ENCODE measurements around the gene ANKFN1.

The ANKFN1 gene

GRCh38 chr17:56150649-56151048 lies 2.6 kb upstream of the ANKFN1 start:
- no peaks in the 10 kb centered on the region for H3K27me3 ChIP-seq (ENCODE audit: control insufficient read depth, low read length)
- no peak overlapping the region for H3K27ac ChIP-seq (ENCODE audit: low read depth, low read length)
- no peaks in the 10 kb centered on the region for H3K9me2 ChIP-seq (replicated peaks; ENCODE audit: control insufficient read depth, low read length)
- TF ChIP-seq EZH2phosphoT487 (IDR thresholded peaks at IDR 0.05; ENCODE audit: borderline replicate concordance, low read length) (no peak), CTCF (IDR thresholded peaks at IDR 0.05; ENCODE audit: low read depth, low read length, poor library complexity, severe bottlenecking) (no peak)
- H3K79me2 ChIP-seq (ENCODE audit: control insufficient read depth, low read length), result no peaks in the 10 kb centered on the region
- H3K4me2 ChIP-seq (ENCODE audit: low read length), result no peak overlapping the region
- no peaks in the 10 kb centered on the region for H3K9me3 ChIP-seq (ENCODE audit: control insufficient read depth, insufficient read depth, low read length)
- H4K20me1 ChIP-seq (ENCODE audit: control insufficient read depth, insufficient read depth, low read depth, low read length), result no peaks in the 10 kb centered on the region
- no peak overlapping the region for H3K4me3 ChIP-seq (ENCODE audit: low read length)
- H3F3A ChIP-seq (ENCODE audit: control insufficient read depth, insufficient read depth), result no peaks in the 10 kb centered on the region
- no peaks in the 10 kb centered on the region for H3K4me1 ChIP-seq (ENCODE audit: control insufficient read depth, low read length)
- H3K36me3 ChIP-seq (ENCODE audit: control insufficient read depth, low read length), result no peaks in the 10 kb centered on the region

- Histone ChIP-seq H3K36me3 (ENCODE audit: control insufficient read depth, low read length) (no peaks in the 10 kb centered on the region), H3K27me3 (ENCODE audit: control insufficient read depth, low read length) (peaks cover 3% of the 10 kb centered on the region; the same call in 1 of the 2 replicates), H3K9me3 (ENCODE audit: control insufficient read depth, insufficient read depth, low read length) (no peaks in the 10 kb centered on the region), H3K4me2 (ENCODE audit: low read length) (no peak overlapping the region), H3K27ac (ENCODE audit: low read depth, low read length) (no peak overlapping the region), H3K9me2 (replicated peaks; ENCODE audit: control insufficient read depth, low read length) (no peaks in the 10 kb centered on the region), H3F3A (ENCODE audit: control insufficient read depth, insufficient read depth) (no peaks in the 10 kb centered on the region), H3K79me2 (ENCODE audit: control insufficient read depth, low read length) (no peaks in the 10 kb centered on the region), H4K20me1 (ENCODE audit: control insufficient read depth, insufficient read depth, low read depth, low read length) (no peaks in the 10 kb centered on the region), H3K4me3 (ENCODE audit: low read length) (no peak overlapping the region), H3K4me1 (ENCODE audit: control insufficient read depth, low read length) (no peaks in the 10 kb centered on the region)
- TF ChIP-seq EZH2phosphoT487 (IDR thresholded peaks at IDR 0.05; ENCODE audit: borderline replicate concordance, low read length) (no peak), CTCF (IDR thresholded peaks at IDR 0.05; ENCODE audit: low read depth, low read length, poor library complexity, severe bottlenecking) (no peak)
These were observed 4.6 kb downstream of the ANKFN1 start for GRCh38 chr17:56157845-56158244.

GRCh38 chr17:56158344-56158743 lies 5.1 kb downstream of the ANKFN1 start:
- Histone ChIP-seq H3K4me1 (ENCODE audit: control insufficient read depth, low read length) (no peaks in the 10 kb centered on the region), H3K27me3 (ENCODE audit: control insufficient read depth, low read length) (peaks cover 3% of the 10 kb centered on the region; the same call in 1 of the 2 replicates), H3K27ac (ENCODE audit: low read depth, low read length) (no peak overlapping the region), H3K36me3 (ENCODE audit: control insufficient read depth, low read length) (no peaks in the 10 kb centered on the region), H3F3A (ENCODE audit: control insufficient read depth, insufficient read depth) (no peaks in the 10 kb centered on the region), H3K4me2 (ENCODE audit: low read length) (no peak overlapping the region), H3K9me3 (ENCODE audit: control insufficient read depth, insufficient read depth, low read length) (no peaks in the 10 kb centered on the region), H3K4me3 (ENCODE audit: low read length) (no peak overlapping the region), H4K20me1 (ENCODE audit: control insufficient read depth, insufficient read depth, low read depth, low read length) (no peaks in the 10 kb centered on the region), H3K79me2 (ENCODE audit: control insufficient read depth, low read length) (no peaks in the 10 kb centered on the region), H3K9me2 (replicated peaks; ENCODE audit: control insufficient read depth, low read length) (no peaks in the 10 kb centered on the region)
- no peak for TF ChIP-seq EZH2phosphoT487 (IDR thresholded peaks at IDR 0.05; ENCODE audit: borderline replicate concordance, low read length)

- Histone ChIP-seq H3K4me3 (ENCODE audit: low read length) (no peak overlapping the region), H3K4me2 (ENCODE audit: low read length) (no peak overlapping the region), H3K36me3 (ENCODE audit: control insufficient read depth, low read length) (no peaks in the 10 kb centered on the region), H3F3A (ENCODE audit: control insufficient read depth, insufficient read depth) (no peaks in the 10 kb centered on the region), H3K9me3 (ENCODE audit: control insufficient read depth, insufficient read depth, low read length) (no peaks in the 10 kb centered on the region), H4K20me1 (ENCODE audit: control insufficient read depth, insufficient read depth, low read depth, low read length) (no peaks in the 10 kb centered on the region), H3K9me2 (replicated peaks; ENCODE audit: control insufficient read depth, low read length) (no peaks in the 10 kb centered on the region), H3K4me1 (ENCODE audit: control insufficient read depth, low read length) (no peaks in the 10 kb centered on the region), H3K79me2 (ENCODE audit: control insufficient read depth, low read length) (no peaks in the 10 kb centered on the region), H3K27me3 (ENCODE audit: control insufficient read depth, low read length) (peaks cover 3% of the 10 kb centered on the region; the same call in 1 of the 2 replicates), H3K27ac (ENCODE audit: low read depth, low read length) (no peak overlapping the region)
- TF ChIP-seq EZH2phosphoT487 (IDR thresholded peaks at IDR 0.05; ENCODE audit: borderline replicate concordance, low read length) (no peak), CTCF (IDR thresholded peaks at IDR 0.05; ENCODE audit: low read depth, low read length, poor library complexity, severe bottlenecking) (no peak)
These were observed 5.9 kb downstream of the ANKFN1 start for GRCh38 chr17:56158915-56159825.

Measured in DOHH2 (cell line).